Adrenal gland (tissue), 5 donors: ENCODE measurements around the gene TULP1.

ENCODE experiments used
- POLR2A ChIP-seq, 2 donors: fragments of 450-650 bp; IDR thresholded peaks; one replicate each; pipeline ENCODE4 v1.6.1; 2017; ENCODE audit warnings: antibody characterized with exemption in 2 of 2, mild to moderate bottlenecking in 2 of 2, moderate library complexity in 1 of 2
- TF ChIP-seq, protein P1 (sequence below), 6 experiments: fragments of 450-650 bp in 4 of 6; fragments of 200-600 bp in 2 of 6; sonication (generic) in 1 of 6; IDR thresholded peaks; 1 replicate in 5 of 6; 2 replicates in 1 of 6; pipeline versions ENCODE4 v1.5.1 to v1.8.0; 2016 to 2021; ENCODE audit warnings: antibody characterized with exemption in 6 of 6, mild to moderate bottlenecking in 2 of 6, moderate library complexity in 1 of 6
- donor health status: DM: no; HTN: no; CAD: no.

DNA sequence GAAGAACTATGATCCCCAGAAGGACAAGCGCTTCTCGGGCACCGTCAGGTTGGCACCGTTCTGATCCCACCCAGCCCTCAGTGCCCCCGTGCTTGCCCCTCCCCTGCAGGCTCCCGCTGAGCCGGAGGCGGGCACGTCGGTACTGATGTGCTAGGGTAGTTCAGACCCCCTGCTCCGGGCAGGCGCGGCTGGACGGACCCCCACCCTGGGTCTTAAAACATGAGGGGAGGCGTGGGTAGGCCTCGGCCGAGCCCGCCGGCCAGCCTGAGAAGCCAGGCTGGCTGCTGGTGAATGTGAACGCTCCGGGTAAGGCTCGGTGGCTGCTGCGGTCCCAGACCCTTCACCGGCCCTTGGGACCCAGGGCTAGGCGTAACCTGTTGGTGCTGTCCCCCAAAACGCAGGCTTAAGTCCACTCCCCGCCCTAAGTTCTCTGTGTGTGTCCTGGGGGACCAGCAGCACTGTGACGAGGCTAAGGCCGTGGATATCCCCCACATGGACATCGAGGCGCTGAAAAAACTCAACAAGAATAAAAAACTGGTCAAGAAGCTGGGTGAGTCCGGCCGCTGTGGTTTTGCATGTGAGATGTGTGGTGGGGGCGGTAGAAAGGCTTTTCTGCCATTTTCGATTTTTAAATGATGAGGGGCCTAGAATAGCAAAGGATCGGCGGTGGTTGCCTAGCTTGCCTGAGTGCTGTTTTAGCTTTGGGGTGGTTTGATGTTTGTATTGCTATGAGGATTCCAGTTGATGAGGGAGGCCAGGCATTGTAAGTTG lies 43.5 kb downstream of the TULP1 start:
- no peak for TF ChIP-seq POLR2A (IDR thresholded peaks at IDR 0.05)
- TF ChIP-seq, protein P1, sequence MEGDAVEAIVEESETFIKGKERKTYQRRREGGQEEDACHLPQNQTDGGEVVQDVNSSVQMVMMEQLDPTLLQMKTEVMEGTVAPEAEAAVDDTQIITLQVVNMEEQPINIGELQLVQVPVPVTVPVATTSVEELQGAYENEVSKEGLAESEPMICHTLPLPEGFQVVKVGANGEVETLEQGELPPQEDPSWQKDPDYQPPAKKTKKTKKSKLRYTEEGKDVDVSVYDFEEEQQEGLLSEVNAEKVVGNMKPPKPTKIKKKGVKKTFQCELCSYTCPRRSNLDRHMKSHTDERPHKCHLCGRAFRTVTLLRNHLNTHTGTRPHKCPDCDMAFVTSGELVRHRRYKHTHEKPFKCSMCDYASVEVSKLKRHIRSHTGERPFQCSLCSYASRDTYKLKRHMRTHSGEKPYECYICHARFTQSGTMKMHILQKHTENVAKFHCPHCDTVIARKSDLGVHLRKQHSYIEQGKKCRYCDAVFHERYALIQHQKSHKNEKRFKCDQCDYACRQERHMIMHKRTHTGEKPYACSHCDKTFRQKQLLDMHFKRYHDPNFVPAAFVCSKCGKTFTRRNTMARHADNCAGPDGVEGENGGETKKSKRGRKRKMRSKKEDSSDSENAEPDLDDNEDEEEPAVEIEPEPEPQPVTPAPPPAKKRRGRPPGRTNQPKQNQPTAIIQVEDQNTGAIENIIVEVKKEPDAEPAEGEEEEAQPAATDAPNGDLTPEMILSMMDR (IDR thresholded peaks at IDR 0.05): no peak
